BJ (cell line): Measurements from ENCODE around the gene EGLN3. TPM values are rescaled to one million over a fixed set of nuclear protein-coding genes. Genes with fewer than 3 reads are reported as not detected.

Source experiments
- CTCF ChIA-PET: fragments of 350-600 bp; formaldehyde crosslinking; extraction: SDS; loops from one replicate; lab custom pipeline; 2021; ENCODE audit warnings: antibody characterized with exemption, inconsistent platforms; lab: Yijun Ruan, JAX
- POLR2A ChIA-PET: fragments of 300-600 bp; sonication (Branson Sonifier 250); formaldehyde crosslinking; extraction: SDS; loops from one replicate; lab custom pipeline; 2021; ENCODE audit warnings: antibody characterized with exemption; lab: Charles Lee
- DNase-seq: peaks from one replicate; pipeline ENCODE4 v3.0.0-alpha.2; 2011; ENCODE audit warnings: low read depth
- H3K27me3 ChIP-seq: 2 replicates; pipeline ENCODE4 v1.6.0; 2011; ENCODE audit warnings: low read length; ENCODE audit not compliant: control insufficient read depth, insufficient read depth
- H3K36me3 ChIP-seq: 2 replicates; pipeline ENCODE4 v1.5.1; 2011; ENCODE audit warnings: low read length; ENCODE audit not compliant: control insufficient read depth, insufficient read depth
- H3K4me3 ChIP-seq: 2 replicates; pipeline ENCODE4 v1.5.1; 2011; ENCODE audit warnings: low read depth, mild to moderate bottlenecking, control low read depth, low read length
- polyA plus RNA-seq: library from polyadenylated mRNA; depleted of rRNA; stranded (reverse); fragments of >200 nt; gene quantifications from 2 replicates; pipeline ENCODE4 v1.2.3, GENCODE V29; 2011
- TF ChIP-seq, protein P1 (sequence below): IDR thresholded peaks from 2 replicates; pipeline ENCODE4 v1.5.1; 2011; ENCODE audit warnings: low read depth, mild to moderate bottlenecking, control low read depth, inconsistent platforms, low read length, moderate library complexity; ENCODE audit not compliant: insufficient read depth

EGLN3 gene
- polyA plus RNA-seq, 1 experiment: 0.15 TPM

DNA sequence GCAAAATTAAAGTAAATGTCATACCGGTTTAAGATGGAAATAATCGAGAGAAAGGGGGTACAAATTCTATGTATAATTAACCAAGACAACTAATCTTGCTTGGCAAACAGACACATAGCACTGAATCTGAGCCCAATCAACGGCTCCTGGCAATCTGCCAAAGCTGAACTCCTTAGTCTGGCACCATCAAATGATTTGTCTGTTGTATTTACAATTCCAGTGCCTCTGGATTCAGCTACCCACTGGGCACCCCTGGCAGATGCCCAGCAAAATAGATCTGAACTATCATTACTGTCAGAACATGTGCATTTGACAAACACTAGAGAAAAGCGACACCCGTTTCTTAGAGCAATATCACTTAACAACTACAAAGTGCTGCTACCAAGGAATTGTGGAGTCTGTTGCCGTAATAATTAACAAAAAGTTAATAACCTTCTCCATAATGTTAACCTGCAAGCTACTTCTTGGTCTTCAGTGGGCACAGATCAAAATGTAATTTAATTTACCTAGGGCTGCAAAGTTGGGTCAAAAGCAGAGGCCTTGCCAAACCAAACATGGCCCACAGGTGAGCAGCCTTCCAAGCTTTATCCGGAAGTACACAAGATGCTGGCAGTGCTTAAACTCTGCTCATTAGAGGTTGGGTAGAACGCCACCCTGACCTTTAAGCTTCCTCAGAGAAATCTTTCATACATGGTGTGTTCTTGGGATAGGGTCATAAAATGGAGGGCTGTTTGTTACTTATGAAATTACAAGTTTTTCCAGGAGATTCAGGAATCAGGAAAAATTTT, 7.6 kb downstream of the EGLN3 start:
- no peak for DNase-seq
- ChIA-PET POLR2A (no interaction called here), CTCF (no interaction called here)
- Histone ChIP-seq H3K36me3 (no peaks in the 10 kb centered on the region), H3K27me3 (peaks cover 2% of the 10 kb centered on the region; the same call in 1 of the 2 replicates), H3K4me3 (no peak overlapping the region)
- TF ChIP-seq, protein P1, sequence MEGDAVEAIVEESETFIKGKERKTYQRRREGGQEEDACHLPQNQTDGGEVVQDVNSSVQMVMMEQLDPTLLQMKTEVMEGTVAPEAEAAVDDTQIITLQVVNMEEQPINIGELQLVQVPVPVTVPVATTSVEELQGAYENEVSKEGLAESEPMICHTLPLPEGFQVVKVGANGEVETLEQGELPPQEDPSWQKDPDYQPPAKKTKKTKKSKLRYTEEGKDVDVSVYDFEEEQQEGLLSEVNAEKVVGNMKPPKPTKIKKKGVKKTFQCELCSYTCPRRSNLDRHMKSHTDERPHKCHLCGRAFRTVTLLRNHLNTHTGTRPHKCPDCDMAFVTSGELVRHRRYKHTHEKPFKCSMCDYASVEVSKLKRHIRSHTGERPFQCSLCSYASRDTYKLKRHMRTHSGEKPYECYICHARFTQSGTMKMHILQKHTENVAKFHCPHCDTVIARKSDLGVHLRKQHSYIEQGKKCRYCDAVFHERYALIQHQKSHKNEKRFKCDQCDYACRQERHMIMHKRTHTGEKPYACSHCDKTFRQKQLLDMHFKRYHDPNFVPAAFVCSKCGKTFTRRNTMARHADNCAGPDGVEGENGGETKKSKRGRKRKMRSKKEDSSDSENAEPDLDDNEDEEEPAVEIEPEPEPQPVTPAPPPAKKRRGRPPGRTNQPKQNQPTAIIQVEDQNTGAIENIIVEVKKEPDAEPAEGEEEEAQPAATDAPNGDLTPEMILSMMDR: no peak

DNA sequence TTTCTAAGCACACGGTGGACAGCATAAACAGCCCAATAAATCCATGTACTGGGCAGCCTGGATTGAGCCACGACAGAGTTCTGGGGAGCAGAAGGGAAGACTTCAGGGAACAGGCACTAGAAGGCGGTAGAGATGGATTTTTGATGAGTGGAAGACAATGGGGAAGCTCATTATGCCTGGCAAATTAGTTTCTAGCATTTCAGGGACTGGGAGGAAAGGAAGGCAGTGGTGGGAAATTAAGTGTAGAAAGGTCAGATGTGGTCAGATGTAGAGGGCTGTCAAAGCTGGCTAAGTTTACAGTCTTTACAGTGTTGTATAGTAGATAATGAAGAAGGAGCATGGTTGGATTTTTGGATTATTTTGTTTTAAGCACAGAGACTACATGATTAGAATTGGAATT, 9.2 kb downstream of the EGLN3 start:
- Histone ChIP-seq H3K4me3 (no peak overlapping the region), H3K27me3 (peaks cover 2% of the 10 kb centered on the region; the same call in 1 of the 2 replicates), H3K36me3 (no peaks in the 10 kb centered on the region)
- no peak for DNase-seq
- TF ChIP-seq, protein P1: no peak
- ChIA-PET CTCF (interaction anchor here (0.6 to 1.6 kb wide), 2 partner anchors 156 to 296 kb away, joined by 3 to 5 read pairs; no protein-coding TSS in a partner anchor), POLR2A (no interaction called here)

DNA sequence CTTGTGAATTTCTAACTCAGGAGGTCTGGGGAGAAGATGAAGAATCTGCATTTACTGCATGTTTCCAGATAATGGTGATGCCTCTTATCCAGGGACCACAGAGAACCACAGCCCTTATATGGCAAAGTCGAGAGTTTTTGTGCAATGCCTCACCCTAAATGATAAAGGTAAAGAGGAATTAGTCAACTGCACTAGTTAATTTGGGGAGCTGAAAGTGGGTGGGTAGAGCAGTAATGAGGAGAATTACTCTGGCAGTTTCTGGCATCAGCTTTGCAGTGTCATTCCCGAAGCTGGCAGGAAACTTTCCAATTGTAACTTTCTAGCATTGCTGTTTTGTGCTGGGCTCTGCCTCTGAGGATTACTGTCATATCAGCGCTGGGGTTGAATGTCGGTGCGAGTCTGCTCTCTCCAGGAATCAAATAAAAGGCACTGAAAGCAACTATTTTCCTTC, 10.3 kb downstream of the EGLN3 start:
- ChIA-PET POLR2A (no interaction called here), CTCF (interaction anchor here (1.6 kb wide), 1 partner anchor 157 kb away, joined by 5 read pairs; no protein-coding TSS in a partner anchor)
- DNase-seq: no peak
- peaks cover 2% of the 10 kb centered on the region; the same call in 1 of the 2 replicates for H3K27me3 ChIP-seq
- H3K36me3 ChIP-seq: no peaks in the 10 kb centered on the region
- no peak overlapping the region for H3K4me3 ChIP-seq
- TF ChIP-seq, protein P1: no peak

DNA sequence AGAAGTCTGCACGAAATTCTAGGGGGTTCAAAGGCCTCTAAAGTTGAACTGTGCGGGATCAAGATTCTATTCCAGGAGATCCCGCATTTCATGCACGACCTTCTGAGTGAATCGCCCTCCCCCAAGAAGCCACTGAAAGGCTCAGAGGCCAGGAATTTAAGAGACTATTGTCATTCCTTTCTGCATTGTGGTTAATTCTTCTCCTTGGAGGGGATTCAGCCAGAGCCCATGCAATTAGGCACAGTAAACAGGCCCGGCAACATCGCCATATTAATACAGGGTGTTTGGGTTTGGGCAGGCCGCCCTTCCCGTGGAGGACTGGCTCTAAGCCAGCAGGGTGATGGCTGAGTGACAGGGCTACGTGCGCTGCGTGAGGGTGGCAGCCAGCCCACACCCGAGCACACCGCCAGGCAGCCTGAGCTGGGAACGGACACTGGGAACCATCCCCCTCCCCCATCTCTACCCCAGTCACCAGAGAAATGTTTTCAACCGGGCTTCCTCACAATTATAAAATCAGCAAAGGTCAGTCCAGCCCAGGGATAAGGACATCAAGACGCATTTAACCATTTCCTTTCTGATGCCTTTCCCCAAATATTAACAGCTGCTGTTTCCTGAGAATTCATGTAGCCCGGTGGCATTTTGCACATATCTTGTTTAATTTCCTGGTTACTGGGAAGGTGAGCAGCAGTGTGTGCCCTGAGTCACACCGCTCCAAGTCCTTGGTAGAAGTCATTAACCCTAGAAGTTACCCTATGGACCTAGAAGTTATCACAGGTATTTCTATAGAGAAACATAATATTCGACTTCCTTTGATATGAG, 12.5 kb downstream of the EGLN3 start:
- TF ChIP-seq, protein P1: no peak
- no peaks in the 10 kb centered on the region; the same call in 1 of the 2 replicates for H3K27me3 ChIP-seq
- H3K4me3 ChIP-seq: no peak overlapping the region
- CTCF ChIA-PET: no interaction called here
- H3K36me3 ChIP-seq: no peaks in the 10 kb centered on the region
- POLR2A ChIA-PET: no interaction called here
- DNase-seq: no peak

DNA sequence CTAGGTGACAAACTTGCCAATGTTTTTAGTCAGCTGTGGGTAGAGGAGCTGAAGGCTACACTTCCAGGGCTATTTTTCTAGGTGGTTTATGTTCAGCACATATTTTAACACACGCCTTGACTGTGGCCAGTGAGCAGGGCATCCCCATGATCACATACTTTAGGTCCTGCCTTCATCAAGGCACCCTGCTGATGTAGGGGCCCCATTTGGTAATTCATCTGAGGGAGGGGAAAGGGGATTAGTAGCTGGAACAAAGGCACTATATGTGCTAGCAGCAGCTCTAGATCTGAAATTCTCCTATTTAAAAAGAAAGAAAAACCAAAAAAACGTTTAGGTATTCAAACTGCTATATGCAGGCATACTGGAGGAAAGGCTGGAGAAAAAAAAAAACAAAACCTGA, 14.5 kb downstream of the EGLN3 start:
- ChIA-PET CTCF (interaction anchor here (0.6 kb wide), 1 partner anchor 1036 kb away, joined by 3 read pairs; no protein-coding TSS in a partner anchor), POLR2A (no interaction called here)
- Histone ChIP-seq H3K4me3 (no peak overlapping the region), H3K27me3 (no peaks in the 10 kb centered on the region; the same call in 1 of the 2 replicates), H3K36me3 (no peaks in the 10 kb centered on the region)
- DNase-seq: no peak
- TF ChIP-seq, protein P1: no peak
